ENCODE data around the gene PACSIN2.

PACSIN2 gene

DNA sequence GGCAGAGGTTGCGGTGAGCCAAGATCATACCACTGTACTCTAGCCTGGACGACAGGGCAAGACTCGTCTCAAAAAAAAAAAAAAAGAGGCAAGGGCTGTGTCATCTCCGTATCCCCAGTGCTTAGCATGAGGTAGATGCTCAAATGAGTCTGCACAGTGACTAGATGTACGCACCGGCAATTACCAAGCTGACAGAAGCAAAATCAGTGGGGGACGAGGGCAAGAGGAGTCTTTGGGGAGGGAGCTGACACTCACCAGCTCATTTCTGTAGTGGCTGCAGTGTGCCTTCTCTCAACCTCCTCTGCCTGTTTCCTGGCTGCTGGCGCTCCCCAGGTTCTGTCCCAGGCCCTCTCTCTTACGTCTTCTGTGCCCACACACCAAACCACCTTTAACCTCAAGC lies 69.9 kb downstream of the PACSIN2 start:
- H3K4me3 ChIP-seq (ENCODE audit: control insufficient read depth, low read depth, low read length) = no peak overlapping the region
- no peak for DNase-seq (ENCODE audit: low read depth)

DNA sequence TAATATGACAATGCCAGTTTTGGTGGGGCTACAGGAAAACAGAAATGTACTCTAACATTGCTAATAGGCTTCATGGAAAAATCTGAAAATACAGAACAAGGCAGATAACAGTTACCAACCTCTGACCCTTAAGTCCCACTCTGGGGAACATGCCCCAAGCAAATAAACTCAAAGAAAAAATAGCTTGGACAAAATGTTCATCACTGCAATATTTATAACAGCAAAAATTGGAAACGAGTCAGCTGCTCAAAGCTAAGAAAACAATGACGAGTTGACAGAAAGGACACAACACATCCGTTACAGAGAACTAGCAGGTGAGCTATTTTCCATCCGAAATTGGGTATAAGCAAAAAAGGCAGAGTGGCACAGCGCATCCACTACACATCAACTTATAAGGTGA lies 70.5 kb downstream of the PACSIN2 start:
- TF ChIP-seq, protein P1, sequence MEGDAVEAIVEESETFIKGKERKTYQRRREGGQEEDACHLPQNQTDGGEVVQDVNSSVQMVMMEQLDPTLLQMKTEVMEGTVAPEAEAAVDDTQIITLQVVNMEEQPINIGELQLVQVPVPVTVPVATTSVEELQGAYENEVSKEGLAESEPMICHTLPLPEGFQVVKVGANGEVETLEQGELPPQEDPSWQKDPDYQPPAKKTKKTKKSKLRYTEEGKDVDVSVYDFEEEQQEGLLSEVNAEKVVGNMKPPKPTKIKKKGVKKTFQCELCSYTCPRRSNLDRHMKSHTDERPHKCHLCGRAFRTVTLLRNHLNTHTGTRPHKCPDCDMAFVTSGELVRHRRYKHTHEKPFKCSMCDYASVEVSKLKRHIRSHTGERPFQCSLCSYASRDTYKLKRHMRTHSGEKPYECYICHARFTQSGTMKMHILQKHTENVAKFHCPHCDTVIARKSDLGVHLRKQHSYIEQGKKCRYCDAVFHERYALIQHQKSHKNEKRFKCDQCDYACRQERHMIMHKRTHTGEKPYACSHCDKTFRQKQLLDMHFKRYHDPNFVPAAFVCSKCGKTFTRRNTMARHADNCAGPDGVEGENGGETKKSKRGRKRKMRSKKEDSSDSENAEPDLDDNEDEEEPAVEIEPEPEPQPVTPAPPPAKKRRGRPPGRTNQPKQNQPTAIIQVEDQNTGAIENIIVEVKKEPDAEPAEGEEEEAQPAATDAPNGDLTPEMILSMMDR (conservative IDR thresholded peaks at IDR 0.05; ENCODE audit: control insufficient read depth, insufficient read depth, low read depth, low read length) = no peak
- H3K4me3 ChIP-seq (ENCODE audit: control insufficient read depth, low read depth, low read length) = no peak overlapping the region
- no peak for DNase-seq (ENCODE audit: low read depth)

More for the DNA sequence above, 69.9 kb downstream of the PACSIN2 start:
- TF ChIP-seq, protein P1 (conservative IDR thresholded peaks at IDR 0.05; ENCODE audit: control insufficient read depth, insufficient read depth, low read depth, low read length) = no peak

DNA sequence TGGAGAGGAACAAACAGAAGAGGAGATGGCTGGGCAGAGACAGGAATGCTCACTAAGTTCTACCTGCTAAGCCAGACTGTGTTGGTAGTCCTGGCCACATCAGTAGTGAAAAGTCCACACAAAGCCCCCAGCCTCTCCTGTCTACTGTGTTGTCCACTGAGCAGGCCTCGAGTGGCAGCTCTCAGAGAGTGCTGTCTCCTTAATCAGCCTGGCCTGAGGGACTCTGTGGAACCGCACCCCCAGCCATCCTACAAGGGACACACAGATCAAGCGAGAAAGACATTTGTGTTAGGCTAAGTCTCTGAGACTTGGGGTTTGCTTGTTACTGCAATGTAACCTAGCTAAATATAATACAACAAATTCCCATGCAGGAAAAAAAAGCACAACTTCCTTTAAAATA lies 71.0 kb downstream of the PACSIN2 start:
- no peak for DNase-seq (ENCODE audit: low read depth)
- no peak overlapping the region for H3K4me3 ChIP-seq (ENCODE audit: control insufficient read depth, low read depth, low read length)
- TF ChIP-seq, protein P1 (conservative IDR thresholded peaks at IDR 0.05; ENCODE audit: control insufficient read depth, insufficient read depth, low read depth, low read length) = no peak

GRCh38 chr22:42942351-42942750 lies 72.6 kb downstream of the PACSIN2 start:
- DNase-seq (ENCODE audit: low read depth) = no peak
- no peak overlapping the region for H3K4me3 ChIP-seq (ENCODE audit: control insufficient read depth, low read depth, low read length)
- TF ChIP-seq, protein P1 (conservative IDR thresholded peaks at IDR 0.05; ENCODE audit: control insufficient read depth, insufficient read depth, low read depth, low read length) = no peak

- peak; percentile 91 for DNase-seq (ENCODE audit: low read depth)
- H3K4me3 ChIP-seq (ENCODE audit: control insufficient read depth, low read depth, low read length) = no peak overlapping the region
- TF ChIP-seq, protein P1 (conservative IDR thresholded peaks at IDR 0.05; ENCODE audit: control insufficient read depth, insufficient read depth, low read depth, low read length) = no peak
Observed at GRCh38 chr22:42939941-42940653, 74.9 kb downstream of the PACSIN2 start.

DNA sequence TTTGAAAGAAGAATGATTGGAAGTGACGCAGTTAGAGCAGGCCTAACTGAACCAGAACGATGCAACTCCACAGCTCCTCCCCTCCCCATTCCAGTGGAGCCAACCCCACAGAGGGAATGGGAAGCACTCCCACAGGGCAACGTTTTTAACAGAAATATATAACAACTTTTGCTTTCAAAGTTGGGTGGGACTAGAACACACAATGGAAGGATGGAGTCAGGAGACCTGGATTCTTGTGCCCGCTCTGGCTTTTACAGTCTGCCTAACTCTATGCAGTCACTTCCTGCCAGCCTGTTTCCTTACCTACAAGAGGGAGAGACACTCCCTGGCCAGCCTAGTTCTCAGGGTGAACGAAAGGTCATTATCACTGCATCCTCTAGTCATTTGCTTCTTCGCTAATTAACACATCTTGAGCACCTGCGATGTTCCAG lies 75.5 kb downstream of the PACSIN2 start:
- DNase-seq (ENCODE audit: low read depth) = no peak
- TF ChIP-seq, protein P1 (conservative IDR thresholded peaks at IDR 0.05; ENCODE audit: control insufficient read depth, insufficient read depth, low read depth, low read length) = no peak
- no peak overlapping the region for H3K4me3 ChIP-seq (ENCODE audit: control insufficient read depth, low read depth, low read length)
